HG02943 (cell line): ENCODE measurements around the gene FRMPD1.

Experiments used
- ATAC-seq: cut with Tn5 transposase; IDR thresholded peaks from one replicate; pipeline ENCODE4 v1.9.1; 2021; ENCODE audit warnings: mild to moderate bottlenecking, low read depth, moderate library complexity; ENCODE audit not compliant: unreplicated experiment

FRMPD1 gene

GRCh38 chr9:37678789-37679273 is 28.1 kb downstream of the FRMPD1 start:
- no peak for ATAC-seq

GRCh38 chr9:37679649-37680402 is 29.1 kb downstream of the FRMPD1 start:
- no peak for ATAC-seq

- no peak for ATAC-seq
These were observed 32.2 kb downstream of the FRMPD1 start for GRCh38 chr9:37682951-37683350.

- no peak for ATAC-seq
These were observed 33.0 kb downstream of the FRMPD1 start for GRCh38 chr9:37683531-37684371.

- no peak for ATAC-seq
These were observed 42.0 kb downstream of the FRMPD1 start for GRCh38 chr9:37692622-37693221.

- no peak for ATAC-seq
These were observed 42.5 kb downstream of the FRMPD1 start for GRCh38 chr9:37693260-37693659.

- ATAC-seq: no peak
These were observed 43.6 kb downstream of the FRMPD1 start for GRCh38 chr9:37694355-37694754.

- ATAC-seq: no peak
These were observed 45.8 kb downstream of the FRMPD1 start for GRCh38 chr9:37696528-37696927.

- ATAC-seq: no peak
These were observed 49.4 kb downstream of the FRMPD1 start for GRCh38 chr9:37700131-37700530.

GRCh38 chr9:37700900-37701299 is 50.1 kb downstream of the FRMPD1 start:
- no peak for ATAC-seq

GRCh38 chr9:37705787-37706186 is 55.0 kb downstream of the FRMPD1 start:
- no peak for ATAC-seq

- no peak for ATAC-seq
These were observed 55.5 kb downstream of the FRMPD1 start for GRCh38 chr9:37706290-37706689.

GRCh38 chr9:37707748-37708147 is 57.0 kb downstream of the FRMPD1 start:
- ATAC-seq: no peak

- ATAC-seq: no peak
These were observed 59.3 kb downstream of the FRMPD1 start for GRCh38 chr9:37710046-37710445.

- no peak for ATAC-seq
These were observed 64.5 kb downstream of the FRMPD1 start for GRCh38 chr9:37715260-37715659.

GRCh38 chr9:37715991-37716505 is 65.3 kb downstream of the FRMPD1 start:
- no peak for ATAC-seq

GRCh38 chr9:37719526-37719925 is 68.8 kb downstream of the FRMPD1 start:
- no peak for ATAC-seq

- ATAC-seq: no peak
These were observed 76.3 kb downstream of the FRMPD1 start for GRCh38 chr9:37727013-37727412.

- no peak for ATAC-seq
These were observed 78.7 kb downstream of the FRMPD1 start for GRCh38 chr9:37729499-37729898.

- no peak for ATAC-seq
These were observed 79.5 kb downstream of the FRMPD1 start for GRCh38 chr9:37730256-37730655.

- no peak for ATAC-seq
These were observed 80.1 kb downstream of the FRMPD1 start for GRCh38 chr9:37730839-37731238.
